ENCODE measurements around the gene PTPRE. TPM values are rescaled to one million over a fixed set of nuclear protein-coding genes. Genes with fewer than 3 reads are reported as not detected.
A peak's percentile ranks its signal among the peaks of the same experiment; 100 is the strongest.

The PTPRE gene, protein sequence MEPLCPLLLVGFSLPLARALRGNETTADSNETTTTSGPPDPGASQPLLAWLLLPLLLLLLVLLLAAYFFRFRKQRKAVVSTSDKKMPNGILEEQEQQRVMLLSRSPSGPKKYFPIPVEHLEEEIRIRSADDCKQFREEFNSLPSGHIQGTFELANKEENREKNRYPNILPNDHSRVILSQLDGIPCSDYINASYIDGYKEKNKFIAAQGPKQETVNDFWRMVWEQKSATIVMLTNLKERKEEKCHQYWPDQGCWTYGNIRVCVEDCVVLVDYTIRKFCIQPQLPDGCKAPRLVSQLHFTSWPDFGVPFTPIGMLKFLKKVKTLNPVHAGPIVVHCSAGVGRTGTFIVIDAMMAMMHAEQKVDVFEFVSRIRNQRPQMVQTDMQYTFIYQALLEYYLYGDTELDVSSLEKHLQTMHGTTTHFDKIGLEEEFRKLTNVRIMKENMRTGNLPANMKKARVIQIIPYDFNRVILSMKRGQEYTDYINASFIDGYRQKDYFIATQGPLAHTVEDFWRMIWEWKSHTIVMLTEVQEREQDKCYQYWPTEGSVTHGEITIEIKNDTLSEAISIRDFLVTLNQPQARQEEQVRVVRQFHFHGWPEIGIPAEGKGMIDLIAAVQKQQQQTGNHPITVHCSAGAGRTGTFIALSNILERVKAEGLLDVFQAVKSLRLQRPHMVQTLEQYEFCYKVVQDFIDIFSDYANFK
- total RNA-seq, result 1 to 10 TPM; 6.5 to 8.9 TPM

DNA sequence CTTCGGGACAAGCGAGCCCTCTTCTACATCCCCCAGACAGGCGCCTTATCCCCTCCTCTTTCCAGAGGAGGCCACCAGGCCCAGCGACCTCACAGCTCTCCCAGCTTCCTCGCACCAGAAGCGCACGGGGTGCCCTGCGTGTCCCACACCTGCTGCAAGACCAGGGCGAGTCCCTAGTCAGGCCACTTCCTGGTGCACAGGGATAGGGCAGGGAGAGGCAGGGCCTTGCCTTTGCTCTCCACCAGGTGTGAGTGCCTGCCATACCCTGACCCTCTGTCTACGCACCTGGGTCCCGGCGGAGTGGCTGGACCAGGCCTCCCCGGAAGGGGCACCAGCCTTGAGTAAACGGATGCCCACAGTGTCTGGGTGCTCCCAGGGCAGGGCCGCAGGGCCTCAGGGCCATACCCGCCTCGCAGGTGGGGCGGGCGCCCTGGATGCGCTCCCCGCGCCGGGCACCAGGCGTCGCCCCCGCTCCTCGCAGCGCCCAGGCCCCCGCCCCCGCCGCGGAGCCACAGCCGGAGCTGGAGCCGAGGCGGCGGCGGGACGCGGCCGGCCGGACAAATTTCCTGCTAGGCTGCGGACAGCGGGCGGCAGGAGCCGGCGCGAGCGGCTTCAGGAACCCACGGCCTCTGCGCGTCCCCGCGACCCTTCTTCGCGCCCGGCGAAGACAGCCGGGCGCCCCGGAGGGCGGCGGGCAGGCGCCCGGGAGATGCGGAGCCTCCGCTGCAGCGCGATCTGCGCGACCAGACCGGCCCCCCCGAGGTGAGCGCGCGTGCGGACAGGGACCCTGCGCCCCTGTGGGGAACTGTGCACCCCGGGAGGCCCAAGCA, at the start of gene PTPRE:
Gene PTPRE (plus strand): TSS at position 556 of the 830 bp plus-strand sequence. CDS start 133,779 bp downstream, outside the sequence.
- WGBS, 2 donors, result 8 to 31% methylated on average over 16 to 78 of the region's 78 CpGs
- H3K36me3 ChIP-seq (replicated peaks in 1 of 2; ENCODE audit: insufficient read depth in 1 of 2, low read depth in 2 of 2), result no peaks in the 10 kb centered on the region
- no peak for TF ChIP-seq POLR2A (IDR thresholded peaks at IDR 0.05)
- TF ChIP-seq, protein P1, sequence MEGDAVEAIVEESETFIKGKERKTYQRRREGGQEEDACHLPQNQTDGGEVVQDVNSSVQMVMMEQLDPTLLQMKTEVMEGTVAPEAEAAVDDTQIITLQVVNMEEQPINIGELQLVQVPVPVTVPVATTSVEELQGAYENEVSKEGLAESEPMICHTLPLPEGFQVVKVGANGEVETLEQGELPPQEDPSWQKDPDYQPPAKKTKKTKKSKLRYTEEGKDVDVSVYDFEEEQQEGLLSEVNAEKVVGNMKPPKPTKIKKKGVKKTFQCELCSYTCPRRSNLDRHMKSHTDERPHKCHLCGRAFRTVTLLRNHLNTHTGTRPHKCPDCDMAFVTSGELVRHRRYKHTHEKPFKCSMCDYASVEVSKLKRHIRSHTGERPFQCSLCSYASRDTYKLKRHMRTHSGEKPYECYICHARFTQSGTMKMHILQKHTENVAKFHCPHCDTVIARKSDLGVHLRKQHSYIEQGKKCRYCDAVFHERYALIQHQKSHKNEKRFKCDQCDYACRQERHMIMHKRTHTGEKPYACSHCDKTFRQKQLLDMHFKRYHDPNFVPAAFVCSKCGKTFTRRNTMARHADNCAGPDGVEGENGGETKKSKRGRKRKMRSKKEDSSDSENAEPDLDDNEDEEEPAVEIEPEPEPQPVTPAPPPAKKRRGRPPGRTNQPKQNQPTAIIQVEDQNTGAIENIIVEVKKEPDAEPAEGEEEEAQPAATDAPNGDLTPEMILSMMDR (IDR thresholded peaks at IDR 0.05), result peak; percentile 39 to 91 (median 70)
- intact Hi-C loops (cut with DNase I), result no loop called here
- H3K9me3 ChIP-seq, result no peaks in the 10 kb centered on the region
- peaks cover 12% of the 10 kb centered on the region for H3K4me1 ChIP-seq
- peak; percentile 56 to 70 (median 61) for DNase-seq
- no peaks in the 10 kb centered on the region for H3K27me3 ChIP-seq
- H3K4me3 ChIP-seq, result peak within 1 kb of the TSS in 1 of 2 donors; percentile 12
- H3K27ac ChIP-seq, result peak within 1 kb of the TSS in 3 of 4 donors; percentile 7 to 71 (median 44)
- ATAC-seq, result peak; percentile 82

DNA sequence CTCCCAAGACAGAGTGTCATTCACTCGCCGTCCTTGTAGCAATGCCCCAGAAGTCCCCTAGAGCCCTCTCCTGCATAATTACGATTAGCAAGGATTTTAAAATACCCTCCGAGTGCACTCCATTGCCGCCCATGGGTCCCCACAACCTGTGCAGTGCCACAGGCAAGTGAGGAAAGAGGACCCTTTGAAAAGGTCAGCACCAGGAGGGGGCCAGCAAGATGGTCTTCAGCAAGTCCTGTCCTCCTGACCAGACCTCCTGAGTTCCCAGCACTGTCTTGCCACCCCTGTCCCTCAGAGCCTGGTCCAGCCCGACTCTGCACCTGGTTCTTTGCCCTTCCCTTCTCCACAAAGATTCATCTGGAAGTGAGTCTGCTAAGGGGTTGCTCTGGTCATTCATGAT, 46.3 kb upstream of the PTPRE start:
- Histone ChIP-seq H3K9me3 (no peaks in the 10 kb centered on the region), H3K36me3 (replicated peaks in 1 of 2; ENCODE audit: insufficient read depth in 1 of 2, low read depth in 2 of 2) (no peaks in the 10 kb centered on the region), H3K4me1 (no peaks in the 10 kb centered on the region), H3K27me3 (no peaks in the 10 kb centered on the region), H3K4me3 (no peak overlapping the region), H3K27ac (no peak overlapping the region)
- DNase-seq, result no peak
- ATAC-seq, result no peak
- no peak for TF ChIP-seq POLR2A (IDR thresholded peaks at IDR 0.05)
- TF ChIP-seq, protein P1 (IDR thresholded peaks at IDR 0.05), result no peak
- intact Hi-C loops (cut with DNase I), result no loop called here
- 70 to 76% methylated on average over 5 to 6 of the region's 6 CpGs for WGBS, 2 donors

DNA sequence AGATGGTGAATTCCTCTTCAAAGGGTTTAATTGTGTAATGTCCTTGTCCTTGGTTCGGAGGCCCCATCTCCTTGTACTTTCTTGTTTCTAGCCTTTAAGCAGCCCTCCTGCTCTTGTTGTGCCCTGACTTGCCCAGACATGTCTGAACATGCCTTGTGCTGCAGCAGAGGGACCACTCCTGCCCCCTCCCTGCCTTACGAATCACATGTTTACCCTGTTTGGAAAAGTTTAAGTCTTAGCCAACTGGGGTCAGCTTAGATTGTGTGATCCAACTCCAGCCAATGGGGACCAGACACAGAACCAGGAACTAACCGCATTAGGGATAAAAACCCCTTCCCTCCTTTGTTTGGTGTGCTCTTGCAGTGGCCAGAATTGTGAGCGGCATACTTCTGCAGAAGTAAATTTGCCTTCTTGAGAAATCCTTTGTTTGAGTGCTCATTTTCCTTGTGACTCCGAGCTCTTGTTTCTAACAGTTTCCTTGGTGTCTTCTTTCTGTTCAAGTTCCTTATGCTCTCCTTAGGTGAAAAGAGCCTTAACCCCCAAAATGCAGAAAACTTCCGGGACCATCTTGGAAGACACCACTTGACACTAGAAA, 43.6 kb upstream of the PTPRE start:
- no peak for DNase-seq
- no peaks in the 10 kb centered on the region for H3K4me1 ChIP-seq
- TF ChIP-seq POLR2A (IDR thresholded peaks at IDR 0.05), result no peak
- TF ChIP-seq, protein P1 (IDR thresholded peaks at IDR 0.05), result no peak
- no peak overlapping the region for H3K27ac ChIP-seq
- H3K36me3 ChIP-seq (replicated peaks in 1 of 2; ENCODE audit: insufficient read depth in 1 of 2, low read depth in 2 of 2), result no peaks in the 10 kb centered on the region
- H3K27me3 ChIP-seq, result no peaks in the 10 kb centered on the region
- intact Hi-C loops (cut with DNase I), result no loop called here
- H3K4me3 ChIP-seq, result no peak overlapping the region
- ATAC-seq, result no peak
- 87 to 90% methylated on average over 6 of the region's 6 CpGs for WGBS, 2 donors
- no peaks in the 10 kb centered on the region for H3K9me3 ChIP-seq

DNA sequence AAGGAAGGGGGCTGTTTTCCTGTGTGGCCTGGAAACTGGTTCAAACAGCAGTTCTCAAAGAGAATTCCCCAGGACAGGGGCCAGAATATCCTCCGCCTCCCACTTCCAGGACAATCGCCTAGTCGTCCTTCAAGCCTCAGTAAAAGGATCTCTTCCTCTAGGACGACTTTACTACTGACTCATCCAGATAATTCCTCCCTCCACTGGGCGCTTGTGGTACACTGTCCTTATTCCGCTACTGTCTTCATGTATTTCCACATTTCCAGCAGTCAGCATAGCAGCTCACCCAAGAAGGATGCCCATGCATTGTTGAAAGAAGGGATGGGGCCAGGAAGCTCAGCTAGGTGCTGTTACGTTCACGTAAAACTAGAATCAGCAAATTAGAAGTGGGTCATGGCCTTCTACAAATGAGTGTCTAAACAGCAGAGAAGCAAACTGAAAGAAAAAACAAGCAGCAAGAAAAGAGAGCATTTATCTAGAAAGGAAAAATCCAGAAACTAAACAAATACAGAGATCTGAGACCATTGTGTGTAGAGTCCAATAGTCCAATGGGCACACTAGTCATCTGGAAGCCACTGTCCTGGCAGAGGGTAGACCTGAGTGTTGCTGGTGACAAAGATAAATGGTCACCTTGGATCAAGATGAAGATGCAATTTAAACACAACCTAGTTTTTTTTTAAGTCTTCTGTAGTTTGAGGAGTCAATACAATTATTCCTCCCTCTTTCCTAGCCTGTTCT, 40.5 kb upstream of the PTPRE start:
- 67 to 69% methylated on average over 8 of the region's 8 CpGs for WGBS, 2 donors
- Histone ChIP-seq H3K27me3 (no peaks in the 10 kb centered on the region), H3K4me1 (no peaks in the 10 kb centered on the region), H3K27ac (no peak overlapping the region), H3K4me3 (no peak overlapping the region), H3K9me3 (no peaks in the 10 kb centered on the region), H3K36me3 (replicated peaks in 1 of 2; ENCODE audit: insufficient read depth in 1 of 2, low read depth in 2 of 2) (no peaks in the 10 kb centered on the region)
- TF ChIP-seq, protein P1 (IDR thresholded peaks at IDR 0.05), result no peak
- no peak for TF ChIP-seq POLR2A (IDR thresholded peaks at IDR 0.05)
- DNase-seq, result no peak
- ATAC-seq, result no peak
- intact Hi-C loops (cut with DNase I), result no loop called here

Data from body of pancreas (tissue), 4 donors.